ENCODE measurements around the gene RASL10B.

The RASL10B gene

GRCh38 chr17:35726127-35726952 is 5.1 kb upstream of the RASL10B start:
- H3K36me3 ChIP-seq: peaks cover 35 to 53% (median 46%) of the 10 kb centered on the region in 3 donors
- TF ChIP-seq, protein P1, sequence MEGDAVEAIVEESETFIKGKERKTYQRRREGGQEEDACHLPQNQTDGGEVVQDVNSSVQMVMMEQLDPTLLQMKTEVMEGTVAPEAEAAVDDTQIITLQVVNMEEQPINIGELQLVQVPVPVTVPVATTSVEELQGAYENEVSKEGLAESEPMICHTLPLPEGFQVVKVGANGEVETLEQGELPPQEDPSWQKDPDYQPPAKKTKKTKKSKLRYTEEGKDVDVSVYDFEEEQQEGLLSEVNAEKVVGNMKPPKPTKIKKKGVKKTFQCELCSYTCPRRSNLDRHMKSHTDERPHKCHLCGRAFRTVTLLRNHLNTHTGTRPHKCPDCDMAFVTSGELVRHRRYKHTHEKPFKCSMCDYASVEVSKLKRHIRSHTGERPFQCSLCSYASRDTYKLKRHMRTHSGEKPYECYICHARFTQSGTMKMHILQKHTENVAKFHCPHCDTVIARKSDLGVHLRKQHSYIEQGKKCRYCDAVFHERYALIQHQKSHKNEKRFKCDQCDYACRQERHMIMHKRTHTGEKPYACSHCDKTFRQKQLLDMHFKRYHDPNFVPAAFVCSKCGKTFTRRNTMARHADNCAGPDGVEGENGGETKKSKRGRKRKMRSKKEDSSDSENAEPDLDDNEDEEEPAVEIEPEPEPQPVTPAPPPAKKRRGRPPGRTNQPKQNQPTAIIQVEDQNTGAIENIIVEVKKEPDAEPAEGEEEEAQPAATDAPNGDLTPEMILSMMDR (IDR thresholded peaks at IDR 0.05): no peak
- intact Hi-C loops (cut with DNase I; ENCODE audit: low total_unique reads): no loop called here
- peaks cover 0 to 34% (median 20%) of the 10 kb centered on the region in 4 donors for H3K4me1 ChIP-seq
- peak in 1 of 2 donors; percentile 68 for DNase-seq
- H3K27ac ChIP-seq: peak overlapping the region in 1 of 2 donors; percentile 29
- H3K4me3 ChIP-seq: no peak overlapping the region
- H3K9me3 ChIP-seq: no peaks in the 10 kb centered on the region
- no peaks in the 10 kb centered on the region for H3K27me3 ChIP-seq

- Histone ChIP-seq H3K27ac (peak overlapping the region in 1 of 2 donors; percentile 29), H3K27me3 (no peaks in the 10 kb centered on the region), H3K36me3 (peaks cover 29 to 46% (median 40%) of the 10 kb centered on the region in 3 donors), H3K9me3 (no peaks in the 10 kb centered on the region), H3K4me1 (peaks cover 0 to 41% (median 24%) of the 10 kb centered on the region in 4 donors), H3K4me3 (no peak overlapping the region)
- intact Hi-C loops (cut with DNase I; ENCODE audit: low total_unique reads): no loop called here
- DNase-seq: no peak
- TF ChIP-seq, protein P1 (IDR thresholded peaks at IDR 0.05): no peak
Measured at GRCh38 chr17:35726953-35727460, 4.4 kb upstream of the RASL10B start.

GRCh38 chr17:35727635-35728034 is 3.8 kb upstream of the RASL10B start:
- Histone ChIP-seq H3K4me3 (no peak overlapping the region), H3K27me3 (no peaks in the 10 kb centered on the region), H3K4me1 (peaks cover 0 to 47% (median 29%) of the 10 kb centered on the region in 4 donors), H3K27ac (no peak overlapping the region), H3K36me3 (peaks cover 29 to 46% (median 38%) of the 10 kb centered on the region in 3 donors), H3K9me3 (no peaks in the 10 kb centered on the region)
- intact Hi-C loops (cut with DNase I; ENCODE audit: low total_unique reads): no loop called here
- no peak for DNase-seq
- TF ChIP-seq, protein P1 (IDR thresholded peaks at IDR 0.05): no peak

- intact Hi-C loops (cut with DNase I; ENCODE audit: low total_unique reads): no loop called here
- Histone ChIP-seq H3K4me1 (peaks cover 0 to 48% (median 29%) of the 10 kb centered on the region in 4 donors), H3K36me3 (peaks cover 24 to 38% (median 30%) of the 10 kb centered on the region in 3 donors), H3K9me3 (no peaks in the 10 kb centered on the region), H3K27me3 (no peaks in the 10 kb centered on the region), H3K4me3 (no peak overlapping the region), H3K27ac (no peak overlapping the region)
- no peak for DNase-seq
- TF ChIP-seq, protein P1 (IDR thresholded peaks at IDR 0.05): no peak
Measured at GRCh38 chr17:35728551-35728950, 2.9 kb upstream of the RASL10B start.

DNA sequence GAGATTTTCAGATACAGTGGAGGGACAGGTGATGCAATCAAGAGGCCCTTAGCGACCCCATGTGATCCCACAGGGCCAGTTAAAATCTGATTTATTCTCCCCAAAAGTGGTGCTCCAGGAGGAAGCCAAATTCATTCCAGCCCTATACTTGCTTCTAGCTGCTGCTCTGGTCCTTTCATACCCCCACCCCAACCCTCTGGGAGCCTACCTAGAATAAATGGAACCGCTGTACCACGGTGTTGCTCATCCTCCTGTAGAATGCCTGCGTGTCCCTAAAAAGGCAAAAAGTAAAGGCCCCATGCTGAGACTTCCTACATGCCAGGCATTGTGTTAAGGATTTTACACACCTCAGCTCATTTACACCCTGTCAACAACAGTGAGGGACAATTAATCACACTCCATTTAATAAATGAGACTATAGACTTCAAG is 2.0 kb upstream of the RASL10B start:
- TF ChIP-seq, protein P1 (IDR thresholded peaks at IDR 0.05): no peak
- intact Hi-C loops (cut with DNase I; ENCODE audit: low total_unique reads): no loop called here
- DNase-seq: no peak

More for the DNA sequence above, 2.0 kb upstream of the RASL10B start:
- peaks cover 0 to 48% (median 29%) of the 10 kb centered on the region in 4 donors for H3K4me1 ChIP-seq
- H3K9me3 ChIP-seq: no peaks in the 10 kb centered on the region
- no peak overlapping the region for H3K27ac ChIP-seq
- peaks cover 15 to 29% (median 22%) of the 10 kb centered on the region in 3 donors for H3K36me3 ChIP-seq
- no peak overlapping the region for H3K4me3 ChIP-seq
- no peaks in the 10 kb centered on the region for H3K27me3 ChIP-seq
